Kidney (tissue), 14 donors: Measurements from ENCODE around the gene CACNA1E. TPM values are rescaled to one million over a fixed set of nuclear protein-coding genes. Genes with fewer than 3 reads are reported as not detected.

Source experiments
- DNase-seq, 5 donors: peaks; one replicate each; pipeline ENCODE4 v3.0.0-alpha.2; 2013 to 2020
- FAIRE-seq: peaks from 2 replicates; lab custom pipeline; 2012; peaks lifted over from hg19 to GRCh38; lab: Jason Lieb, UNC
- H3K27ac ChIP-seq, 2 donors: one replicate each; pipeline ENCODE4 v1.7.0; 2013; ENCODE audit warnings: low read depth in 2 of 2, low read length in 2 of 2, inconsistent platforms in 1 of 2
- H3K27me3 ChIP-seq: one replicate; pipeline ENCODE4 v1.7.1; 2013; ENCODE audit warnings: low read length, inconsistent platforms; ENCODE audit not compliant: control insufficient read depth, insufficient read depth
- H3K36me3 ChIP-seq, 3 donors: one replicate each; pipeline versions ENCODE4 v1.7.0 to v1.7.1; 2013; ENCODE audit warnings: low read length in 3 of 3, control low read depth in 1 of 3, inconsistent platforms in 1 of 3; ENCODE audit not compliant: insufficient read depth in 3 of 3, control insufficient read depth in 2 of 3
- H3K4me1 ChIP-seq, 3 donors: one replicate each; pipeline versions ENCODE4 v1.7.0 to v1.7.1; 2013; ENCODE audit warnings: low read length in 3 of 3, inconsistent platforms in 1 of 3, low read depth in 1 of 3; ENCODE audit not compliant: control insufficient read depth in 2 of 3, insufficient read depth in 2 of 3
- H3K4me3 ChIP-seq, 3 donors: one replicate each; pipeline versions ENCODE4 v1.7.0 to v1.8.1; 2013; ENCODE audit warnings: low read length in 3 of 3, control low read depth in 1 of 3, inconsistent platforms in 1 of 3
- H3K9ac ChIP-seq, 3 donors: one replicate each; pipeline versions ENCODE4 v1.7.0 to v1.7.1; 2013; ENCODE audit warnings: low read length in 3 of 3, control low read depth in 1 of 3, inconsistent platforms in 1 of 3
- H3K9me3 ChIP-seq, 3 donors: one replicate each; pipeline versions ENCODE4 v1.7.0 to v1.7.1; 2013; ENCODE audit warnings: low read length in 3 of 3, control low read depth in 1 of 3, inconsistent platforms in 1 of 3; ENCODE audit not compliant: control insufficient read depth in 2 of 3, insufficient read depth in 1 of 3
- intact Hi-C: fragments of 100-400 bp; cut with DNase I; formaldehyde crosslinking; loops from one replicate; pipeline ENCODE4 v1.11.1; 2022
- polyA plus RNA-seq: library from polyadenylated mRNA; stranded (reverse); fragments of 350-450 nt; fragmentation: Illumina TruSeq; extraction: RNeasy Lipid Tissue Mini Kit (QIAGEN cat#74804); gene quantifications from one replicate; pipeline ENCODE4 v1.2.3, GENCODE V29; 2014; ENCODE audit warnings: low read depth, low replicate concordance; ENCODE audit not compliant: insufficient read depth
- total RNA-seq: library from RNA; stranded (reverse); fragmentation: NEBNext Ultra II Directional; extraction: Animal tissue kit (Norgen Biotek cat#: 25700); gene quantifications from one replicate; pipeline ENCODE4 v1.2.1, GENCODE V29; 2021
- TF ChIP-seq, protein P1 (sequence below): IDR thresholded peaks from 3 replicates; pipeline ENCODE4 v1.5.1; 2012; ENCODE audit warnings: mild to moderate bottlenecking, moderate library complexity, borderline replicate concordance; ENCODE audit not compliant: insufficient read depth; ENCODE audit errors: extremely low read depth
- donor health status: control.
- donor health status: control.
- donor health status: control.
- donor health status: control.
- donor health status: control.
- donor health status: DM: yes; HTN: yes; CAD: no.
- donor health status: Normal renal cell carcinoma (clear cell type).

Gene CACNA1E
- total and polyA plus RNA-seq, 2 donors from 2014 or later = 0.19 TPM

DNA sequence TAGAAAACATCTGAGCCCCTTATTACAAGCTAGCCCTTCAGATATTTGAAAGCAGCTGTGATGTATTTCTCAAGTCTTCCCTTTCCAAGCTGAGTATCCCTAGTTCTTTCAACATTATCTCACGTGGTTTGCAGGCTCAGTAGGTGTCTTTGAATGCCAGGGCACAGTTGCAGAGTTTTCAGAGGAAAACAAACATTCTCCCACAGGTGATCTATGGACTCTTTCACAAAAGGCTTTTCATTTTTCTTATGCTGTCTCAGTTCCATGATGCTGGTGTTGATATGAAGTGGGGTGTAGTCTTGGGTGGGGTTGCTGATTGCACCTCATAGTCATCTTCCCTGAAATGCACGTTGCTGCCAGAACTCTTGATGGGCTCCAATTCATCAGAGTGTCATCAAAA, 17.3 kb downstream of the CACNA1E start:
- no peaks in the 10 kb centered on the region for H3K36me3 ChIP-seq
- no peak overlapping the region for H3K4me3 ChIP-seq
- intact Hi-C loops = no loop called here
- FAIRE-seq (no peak), DNase-seq (no peak)
- H3K27ac ChIP-seq = no peak overlapping the region
- H3K4me1 ChIP-seq = no peaks in the 10 kb centered on the region
- H3K9me3 ChIP-seq = no peaks in the 10 kb centered on the region
- no peak overlapping the region for H3K9ac ChIP-seq
- H3K27me3 ChIP-seq = no peaks in the 10 kb centered on the region
- TF ChIP-seq, protein P1, sequence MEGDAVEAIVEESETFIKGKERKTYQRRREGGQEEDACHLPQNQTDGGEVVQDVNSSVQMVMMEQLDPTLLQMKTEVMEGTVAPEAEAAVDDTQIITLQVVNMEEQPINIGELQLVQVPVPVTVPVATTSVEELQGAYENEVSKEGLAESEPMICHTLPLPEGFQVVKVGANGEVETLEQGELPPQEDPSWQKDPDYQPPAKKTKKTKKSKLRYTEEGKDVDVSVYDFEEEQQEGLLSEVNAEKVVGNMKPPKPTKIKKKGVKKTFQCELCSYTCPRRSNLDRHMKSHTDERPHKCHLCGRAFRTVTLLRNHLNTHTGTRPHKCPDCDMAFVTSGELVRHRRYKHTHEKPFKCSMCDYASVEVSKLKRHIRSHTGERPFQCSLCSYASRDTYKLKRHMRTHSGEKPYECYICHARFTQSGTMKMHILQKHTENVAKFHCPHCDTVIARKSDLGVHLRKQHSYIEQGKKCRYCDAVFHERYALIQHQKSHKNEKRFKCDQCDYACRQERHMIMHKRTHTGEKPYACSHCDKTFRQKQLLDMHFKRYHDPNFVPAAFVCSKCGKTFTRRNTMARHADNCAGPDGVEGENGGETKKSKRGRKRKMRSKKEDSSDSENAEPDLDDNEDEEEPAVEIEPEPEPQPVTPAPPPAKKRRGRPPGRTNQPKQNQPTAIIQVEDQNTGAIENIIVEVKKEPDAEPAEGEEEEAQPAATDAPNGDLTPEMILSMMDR = no peak

DNA sequence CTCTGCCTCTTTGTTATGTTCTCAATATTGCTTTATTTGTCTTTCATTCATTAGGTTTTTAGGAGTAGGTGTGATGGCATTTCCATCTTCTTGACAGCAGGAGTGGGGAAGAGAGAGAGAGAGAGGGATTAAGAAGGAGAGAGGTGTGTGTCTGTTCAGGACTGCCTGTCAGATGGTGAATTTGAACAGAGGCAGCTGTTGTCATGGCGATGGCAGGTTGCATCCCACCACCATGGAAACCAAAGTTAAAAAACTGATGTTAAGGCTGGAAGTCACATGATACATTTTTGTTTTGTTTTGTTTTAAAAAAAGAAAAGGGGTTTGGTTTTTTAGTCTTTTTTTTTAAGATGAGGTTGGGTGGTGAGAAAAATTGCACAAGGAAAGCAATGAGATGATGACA, 18.3 kb downstream of the CACNA1E start:
- FAIRE-seq = no peak
- H3K36me3 ChIP-seq = no peaks in the 10 kb centered on the region
- H3K9me3 ChIP-seq = no peaks in the 10 kb centered on the region
- no peaks in the 10 kb centered on the region for H3K27me3 ChIP-seq
- H3K4me3 ChIP-seq = no peak overlapping the region
- no peak overlapping the region for H3K9ac ChIP-seq
- no peaks in the 10 kb centered on the region for H3K4me1 ChIP-seq
- H3K27ac ChIP-seq = no peak overlapping the region
- intact Hi-C loops = no loop called here
- TF ChIP-seq, protein P1 = no peak
- no peak for DNase-seq

DNA sequence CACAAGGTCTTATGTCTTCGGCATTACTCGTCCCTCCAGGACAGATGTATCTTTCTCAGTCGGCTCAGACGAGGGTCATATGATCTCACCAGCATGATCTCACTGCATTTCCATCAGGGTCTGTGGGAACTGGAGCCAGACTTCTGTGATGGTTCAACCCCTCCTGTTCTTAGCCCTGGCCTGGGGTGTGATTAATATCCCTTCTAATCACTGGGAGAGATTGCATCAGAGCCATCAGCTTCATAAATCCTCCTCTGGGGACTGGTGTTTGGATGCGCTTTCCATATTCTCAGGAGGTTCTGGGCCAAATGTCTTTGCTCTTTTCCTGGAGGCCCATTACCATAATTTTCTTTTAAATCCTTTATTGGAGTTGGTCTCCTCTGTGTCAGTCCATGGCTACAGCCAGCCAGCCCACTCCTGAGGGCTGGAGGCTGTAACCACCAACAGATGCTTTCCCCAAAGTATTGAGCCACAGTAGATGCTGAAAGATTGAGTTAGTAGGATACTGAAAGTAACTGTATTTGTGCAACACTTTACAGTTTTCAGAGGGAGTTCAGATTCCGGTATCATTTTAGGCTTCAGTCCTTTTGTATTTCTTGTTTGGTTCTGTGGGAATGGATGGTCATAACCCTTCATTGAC, 20.0 kb downstream of the CACNA1E start:
- DNase-seq = no peak
- no peaks in the 10 kb centered on the region for H3K4me1 ChIP-seq
- intact Hi-C loops = no loop called here
- H3K36me3 ChIP-seq = no peaks in the 10 kb centered on the region
- no peak for FAIRE-seq
- no peak overlapping the region for H3K4me3 ChIP-seq
- no peaks in the 10 kb centered on the region for H3K27me3 ChIP-seq
- TF ChIP-seq, protein P1 = no peak
- H3K9me3 ChIP-seq = no peaks in the 10 kb centered on the region
- no peak overlapping the region for H3K9ac ChIP-seq
- no peak overlapping the region for H3K27ac ChIP-seq
